Peyer's patch (tissue), 4 donors: ENCODE data around the gene CPNE6.

ENCODE experiments used
- POLR2A ChIP-seq, 2 donors: fragments of 450-650 bp; IDR thresholded peaks; one replicate each; pipeline ENCODE4 v1.5.1; 2017; ENCODE audit warnings: antibody characterized with exemption in 2 of 2, mild to moderate bottlenecking in 2 of 2, moderate library complexity in 2 of 2
- TF ChIP-seq, protein P1 (sequence below), 6 experiments: fragments of 450-650 bp in 4 of 6; fragments of 200-600 bp in 2 of 6; sonication (generic) in 1 of 6; IDR thresholded peaks; one replicate each; pipeline ENCODE4 v1.5.1; 2017 to 2019; ENCODE audit warnings: antibody characterized with exemption in 6 of 6, mild to moderate bottlenecking in 3 of 6, moderate library complexity in 1 of 6

DNA sequence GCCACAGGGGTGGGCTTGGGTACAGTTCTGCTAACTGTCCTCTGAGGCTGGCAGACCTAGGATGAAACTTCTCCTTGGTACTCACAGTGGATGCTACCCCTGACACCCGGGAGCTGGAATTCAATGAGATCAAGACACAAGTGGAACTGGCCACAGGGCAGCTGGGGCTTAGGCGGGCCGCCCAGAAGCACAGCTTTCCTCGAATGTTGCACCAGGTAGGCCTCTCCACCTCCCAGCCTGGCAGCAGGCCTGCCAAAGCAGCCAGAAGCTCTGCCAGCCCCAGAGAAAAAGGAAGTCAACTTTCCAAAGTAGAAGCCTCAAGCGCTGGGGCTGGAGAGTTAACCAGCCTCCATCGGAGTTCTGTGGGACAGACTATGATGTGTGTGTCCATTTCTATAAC is 45.8 kb downstream of the CPNE6 start:
- TF ChIP-seq POLR2A (IDR thresholded peaks at IDR 0.05) = no peak
- TF ChIP-seq, protein P1, sequence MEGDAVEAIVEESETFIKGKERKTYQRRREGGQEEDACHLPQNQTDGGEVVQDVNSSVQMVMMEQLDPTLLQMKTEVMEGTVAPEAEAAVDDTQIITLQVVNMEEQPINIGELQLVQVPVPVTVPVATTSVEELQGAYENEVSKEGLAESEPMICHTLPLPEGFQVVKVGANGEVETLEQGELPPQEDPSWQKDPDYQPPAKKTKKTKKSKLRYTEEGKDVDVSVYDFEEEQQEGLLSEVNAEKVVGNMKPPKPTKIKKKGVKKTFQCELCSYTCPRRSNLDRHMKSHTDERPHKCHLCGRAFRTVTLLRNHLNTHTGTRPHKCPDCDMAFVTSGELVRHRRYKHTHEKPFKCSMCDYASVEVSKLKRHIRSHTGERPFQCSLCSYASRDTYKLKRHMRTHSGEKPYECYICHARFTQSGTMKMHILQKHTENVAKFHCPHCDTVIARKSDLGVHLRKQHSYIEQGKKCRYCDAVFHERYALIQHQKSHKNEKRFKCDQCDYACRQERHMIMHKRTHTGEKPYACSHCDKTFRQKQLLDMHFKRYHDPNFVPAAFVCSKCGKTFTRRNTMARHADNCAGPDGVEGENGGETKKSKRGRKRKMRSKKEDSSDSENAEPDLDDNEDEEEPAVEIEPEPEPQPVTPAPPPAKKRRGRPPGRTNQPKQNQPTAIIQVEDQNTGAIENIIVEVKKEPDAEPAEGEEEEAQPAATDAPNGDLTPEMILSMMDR (IDR thresholded peaks at IDR 0.05) = no peak
